H1 (cell line): ENCODE measurements around the gene WDR12. TPM values are rescaled to one million over a fixed set of nuclear protein-coding genes. Genes with fewer than 3 reads are reported as not detected.

Experiments used
- BACH1 ChIP-seq: IDR thresholded peaks from 2 replicates; pipeline ENCODE4 v1.6.1; 2012; ENCODE audit warnings: low read length, improper control_type of control experiment
- BCL11A ChIP-seq, 2 experiments: IDR thresholded peaks; one replicate each; pipeline ENCODE4 v1.6.1; 2011; ENCODE audit warnings: low read depth in 2 of 2, low read length in 2 of 2, mild to moderate bottlenecking in 2 of 2
- CHD7 ChIP-seq: fragments of 300-600 bp; sonication (generic); IDR thresholded peaks from 2 replicates; pipeline ENCODE4 v1.7.1; 2012; ENCODE audit warnings: low read length, moderate library complexity, mild to moderate bottlenecking, inconsistent platforms; ENCODE audit not compliant: insufficient replicate concordance
- EGR1 ChIP-seq: IDR thresholded peaks from 2 replicates; pipeline ENCODE4 v1.6.1; 2011; ENCODE audit warnings: low read depth, low read length, borderline replicate concordance
- EP300 ChIP-seq, 2 experiments: IDR thresholded peaks; 1 replicate in 1 of 2; 2 replicates in 1 of 2; pipeline ENCODE4 v1.6.1; 2011 to 2012; ENCODE audit warnings: low read depth in 2 of 2, low read length in 2 of 2, mild to moderate bottlenecking in 2 of 2, borderline replicate concordance in 1 of 2, inconsistent platforms in 1 of 2, moderate library complexity in 1 of 2
- GABPA ChIP-seq: IDR thresholded peaks from 2 replicates; pipeline ENCODE4 v1.6.1; 2011; ENCODE audit warnings: mild to moderate bottlenecking, low read length, moderate library complexity, borderline replicate concordance; ENCODE audit not compliant: insufficient read depth
- RFX5 ChIP-seq: IDR thresholded peaks from 2 replicates; pipeline ENCODE4 v1.6.1; 2011; ENCODE audit warnings: low read depth, low read length, improper control_type of control experiment, borderline replicate concordance
- RXRA ChIP-seq: IDR thresholded peaks from 2 replicates; pipeline ENCODE4 v1.6.1; 2011; ENCODE audit warnings: low read depth, mild to moderate bottlenecking, low read length, moderate library complexity; ENCODE audit not compliant: insufficient read depth
- SP4 ChIP-seq: IDR thresholded peaks from 2 replicates; pipeline ENCODE4 v1.6.1; 2012; ENCODE audit warnings: low read length, inconsistent platforms
- USF2 ChIP-seq: IDR thresholded peaks from 2 replicates; pipeline ENCODE4 v1.6.1; 2011; ENCODE audit warnings: low read length, improper control_type of control experiment
- YY1 ChIP-seq: IDR thresholded peaks from 2 replicates; pipeline ENCODE4 v1.6.1; 2011; ENCODE audit warnings: low read depth, mild to moderate bottlenecking, low read length
- polyA plus RNA-seq, 7 experiments: library from polyadenylated mRNA; depleted of rRNA in 3 of 7; stranded (reverse) in 5 of 7; unstranded in 2 of 7; fragments of >200 nt in 5 of 7; fragments of 200-250 nt in 2 of 7; gene quantifications; 1 replicate in 5 of 7; 2 replicates in 1 of 7; 4 replicates in 1 of 7; pipeline versions ENCODE4 v1.2.1 to v1.2.3, GENCODE V29; 2011 to 2013; ENCODE audit warnings: missing spikeins in 2 of 7, mixed read lengths in 2 of 7
- total RNA-seq: library from RNA; stranded (reverse); fragmentation: NEBNext Ultra II Directional; extraction: Animal tissue kit (Norgen Biotek cat#: 25700); gene quantifications from 2 replicates; pipeline ENCODE4 v1.2.1, GENCODE V29; 2021

WDR12 gene
- total and polyA plus RNA-seq, 2 of the 8 experiments (the other 6 are each of a cell fraction or from before 2014, with no cell fraction given) = 25.0 to 183 TPM

GRCh38 chr2:202885190-202885589 lies 26.3 kb downstream of the WDR12 start (continued):
- no peak for TF ChIP-seq CHD7
- no peak for TF ChIP-seq BACH1
- TF ChIP-seq EP300 (IDR thresholded peaks at IDR 0.05; ENCODE audit: borderline replicate concordance in 1 of 2, low read depth in 2 of 2, low read length in 2 of 2) = no peak
- TF ChIP-seq USF2 = no peak
- TF ChIP-seq RFX5 = no peak
- TF ChIP-seq SP4 = no peak
- TF ChIP-seq GABPA = no peak
- TF ChIP-seq EGR1 = no peak
- no peak for TF ChIP-seq BCL11A (IDR thresholded peaks at IDR 0.05; ENCODE audit: low read depth in 2 of 2, low read length in 2 of 2)
- TF ChIP-seq RXRA = no peak
- no peak for TF ChIP-seq YY1
